Glomerular visceral epithelial cell (primary cell): ENCODE data around the gene SH3BP4.

ENCODE experiments used
- DNase-seq: peaks from one replicate; pipeline ENCODE4 v3.0.0-alpha.2; 2016; ENCODE audit errors: extremely low spot score

Gene SH3BP4

DNA sequence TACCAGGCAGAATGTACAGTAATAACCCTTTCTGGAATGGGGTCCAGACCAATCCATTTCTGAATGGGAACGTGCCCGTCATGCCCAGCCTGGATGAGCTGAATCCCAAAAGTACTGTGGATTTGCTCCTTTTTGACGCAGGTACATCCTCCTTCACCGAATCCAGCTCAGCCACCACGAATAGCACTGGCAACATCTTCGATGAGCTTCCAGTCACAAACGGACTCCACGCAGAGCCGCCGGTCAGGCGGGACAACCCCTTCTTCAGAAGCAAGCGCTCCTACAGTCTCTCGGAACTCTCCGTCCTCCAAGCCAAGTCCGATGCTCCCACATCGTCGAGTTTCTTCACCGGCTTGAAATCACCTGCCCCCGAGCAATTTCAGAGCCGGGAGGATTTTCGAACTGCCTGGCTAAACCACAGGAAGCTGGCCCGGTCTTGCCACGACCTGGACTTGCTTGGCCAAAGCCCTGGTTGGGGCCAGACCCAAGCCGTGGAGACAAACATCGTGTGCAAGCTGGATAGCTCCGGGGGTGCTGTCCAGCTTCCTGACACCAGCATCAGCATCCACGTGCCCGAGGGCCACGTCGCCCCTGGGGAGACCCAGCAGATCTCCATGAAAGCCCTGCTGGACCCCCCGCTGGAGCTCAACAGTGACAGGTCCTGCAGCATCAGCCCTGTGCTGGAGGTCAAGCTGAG lies 89.6 kb downstream of the SH3BP4 start:
- DNase-seq = no peak

DNA sequence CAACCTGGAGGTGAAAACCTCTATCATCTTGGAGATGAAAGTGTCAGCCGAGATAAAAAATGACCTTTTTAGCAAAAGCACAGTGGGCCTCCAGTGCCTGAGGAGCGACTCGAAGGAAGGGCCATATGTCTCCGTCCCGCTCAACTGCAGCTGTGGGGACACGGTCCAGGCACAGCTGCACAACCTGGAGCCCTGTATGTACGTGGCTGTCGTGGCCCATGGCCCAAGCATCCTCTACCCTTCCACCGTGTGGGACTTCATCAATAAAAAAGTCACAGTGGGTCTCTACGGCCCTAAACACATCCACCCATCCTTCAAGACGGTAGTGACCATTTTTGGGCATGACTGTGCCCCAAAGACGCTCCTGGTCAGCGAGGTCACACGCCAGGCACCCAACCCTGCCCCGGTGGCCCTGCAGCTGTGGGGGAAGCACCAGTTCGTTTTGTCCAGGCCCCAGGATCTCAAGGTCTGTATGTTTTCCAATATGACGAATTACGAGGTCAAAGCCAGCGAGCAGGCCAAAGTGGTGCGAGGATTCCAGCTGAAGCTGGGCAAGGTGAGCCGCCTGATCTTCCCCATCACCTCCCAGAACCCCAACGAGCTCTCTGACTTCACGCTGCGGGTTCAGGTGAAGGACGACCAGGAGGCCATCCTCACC lies 90.2 kb downstream of the SH3BP4 start:
- DNase-seq = no peak

DNA sequence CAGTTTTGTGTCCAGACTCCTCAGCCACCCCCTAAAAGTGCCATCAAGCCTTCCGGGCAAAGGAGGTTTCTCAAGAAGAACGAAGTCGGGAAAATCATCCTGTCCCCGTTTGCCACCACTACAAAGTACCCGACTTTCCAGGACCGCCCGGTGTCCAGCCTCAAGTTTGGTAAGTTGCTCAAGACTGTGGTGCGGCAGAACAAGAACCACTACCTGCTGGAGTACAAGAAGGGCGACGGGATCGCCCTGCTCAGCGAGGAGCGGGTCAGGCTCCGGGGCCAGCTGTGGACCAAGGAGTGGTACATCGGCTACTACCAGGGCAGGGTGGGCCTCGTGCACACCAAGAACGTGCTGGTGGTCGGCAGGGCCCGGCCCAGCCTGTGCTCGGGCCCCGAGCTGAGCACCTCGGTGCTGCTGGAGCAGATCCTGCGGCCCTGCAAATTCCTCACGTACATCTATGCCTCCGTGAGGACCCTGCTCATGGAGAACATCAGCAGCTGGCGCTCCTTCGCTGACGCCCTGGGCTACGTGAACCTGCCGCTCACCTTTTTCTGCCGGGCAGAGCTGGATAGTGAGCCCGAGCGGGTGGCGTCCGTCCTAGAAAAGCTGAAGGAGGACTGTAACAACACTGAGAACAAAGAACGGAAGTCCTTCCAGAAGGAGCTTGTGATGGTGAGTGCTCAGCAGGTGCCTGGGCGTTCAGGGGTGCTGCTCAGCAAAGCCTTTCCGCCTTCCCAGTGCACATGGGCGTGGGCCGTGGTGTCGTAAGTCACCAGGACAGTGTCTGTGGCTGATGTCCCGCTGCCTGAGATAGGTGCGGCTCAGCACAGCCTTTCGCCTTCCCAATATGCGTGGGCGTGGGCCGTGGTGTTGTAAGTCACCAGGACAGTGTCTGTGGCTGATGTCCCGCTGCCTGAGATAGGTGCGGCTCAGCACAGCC lies 91.0 kb downstream of the SH3BP4 start:
- DNase-seq = no peak

DNA sequence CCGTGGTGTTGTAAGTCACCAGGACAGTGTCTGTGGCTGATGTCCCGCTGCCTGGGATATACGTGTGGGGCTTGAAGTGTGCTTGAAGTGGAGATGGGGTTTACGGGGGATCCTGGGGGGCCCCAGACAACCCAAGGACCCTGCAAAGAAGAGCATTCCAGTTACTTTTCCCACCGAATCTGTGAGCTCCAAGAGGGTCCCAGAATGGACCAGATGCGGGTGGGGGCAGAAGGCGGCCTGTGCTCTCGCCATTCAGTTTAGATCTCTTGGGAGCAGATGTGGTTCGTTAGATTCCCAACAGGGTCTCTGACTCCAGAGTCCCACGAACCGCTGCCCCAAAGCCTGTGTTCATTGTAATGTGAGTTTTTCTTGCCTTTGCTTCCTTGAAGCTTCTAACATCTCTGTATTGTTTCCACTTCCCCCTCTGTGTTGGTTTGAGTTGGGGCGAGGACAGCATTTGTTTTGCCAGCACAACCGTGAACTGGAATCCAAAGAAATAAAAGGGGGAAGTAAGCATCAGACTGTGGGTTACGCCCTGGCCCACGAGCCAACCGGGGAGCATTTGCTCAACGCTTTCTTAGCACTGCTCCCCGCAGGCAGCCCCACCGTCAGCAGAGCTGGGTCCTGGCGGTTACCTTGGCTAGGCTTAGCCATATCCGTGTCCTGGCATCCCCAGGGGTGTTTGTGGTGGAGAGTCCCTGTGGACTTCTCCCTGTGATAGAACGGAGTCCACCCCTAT lies 92.1 kb downstream of the SH3BP4 start:
- DNase-seq = no peak

DNA sequence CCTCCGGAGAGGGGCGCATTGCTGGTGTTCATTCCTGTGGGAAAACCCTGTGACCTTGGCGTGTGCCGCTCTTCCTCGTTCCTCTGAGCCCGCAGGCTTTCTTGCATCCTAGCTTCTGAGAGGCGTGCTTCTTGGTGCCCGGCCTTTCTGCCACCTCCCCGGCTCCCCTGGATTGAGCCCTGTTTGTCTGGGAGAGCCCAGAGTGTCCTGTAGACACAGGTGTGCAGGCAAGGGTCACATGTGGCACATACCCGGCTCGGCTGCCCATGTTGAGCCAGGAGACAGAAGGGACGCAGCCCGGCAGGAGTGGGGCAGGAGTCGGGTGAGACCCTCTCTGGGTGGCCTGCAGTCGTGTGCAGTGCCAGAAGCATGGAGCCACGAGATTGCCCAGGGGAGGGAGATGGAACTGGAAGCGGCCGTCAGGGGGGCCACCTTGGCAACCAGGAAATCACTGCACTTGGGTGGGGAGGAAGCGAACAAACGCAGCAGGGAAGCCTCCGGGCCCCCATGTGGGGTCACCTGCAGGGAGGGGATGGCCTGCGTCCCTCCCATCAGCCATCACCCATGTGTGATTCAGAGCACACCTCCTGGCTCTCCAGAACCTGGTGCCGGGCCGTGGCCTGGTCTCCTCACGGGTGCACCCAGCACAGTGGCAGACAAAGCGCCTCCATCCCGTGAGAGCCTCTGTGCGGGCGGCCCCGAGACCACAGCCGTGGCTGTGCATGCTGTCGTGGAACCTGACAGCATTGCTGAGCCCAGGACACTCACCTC lies 92.9 kb downstream of the SH3BP4 start:
- DNase-seq = no peak

DNA sequence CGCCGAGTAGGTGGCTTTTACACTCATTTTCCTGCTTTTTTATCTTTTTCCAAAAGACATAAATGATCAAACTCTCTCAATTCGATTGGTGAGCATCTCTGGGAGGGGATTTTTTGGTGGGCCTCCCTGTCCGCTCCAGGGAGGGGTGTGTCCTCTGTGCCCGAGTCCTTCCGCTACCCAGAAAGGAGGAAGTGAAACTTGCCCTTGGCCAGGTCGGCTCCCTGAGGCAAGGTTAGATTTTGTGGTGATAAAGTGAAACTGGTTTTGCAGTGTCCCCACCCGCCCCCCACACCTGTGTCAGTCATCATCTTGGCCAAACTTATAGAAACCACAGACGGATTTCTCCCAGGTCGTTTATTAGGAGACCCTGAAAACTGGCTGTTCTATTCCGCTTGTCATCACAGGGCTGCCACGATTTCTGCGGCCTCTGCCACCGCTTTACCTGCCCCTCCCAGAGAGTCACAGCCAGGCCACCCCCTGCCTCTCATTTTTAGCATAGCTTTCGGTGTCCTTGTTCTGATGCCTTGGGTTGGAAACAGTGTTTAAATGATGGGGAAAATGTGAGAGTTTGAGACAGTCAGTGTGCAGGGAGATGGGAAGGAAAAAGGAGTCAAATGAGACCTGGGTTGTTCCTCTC lies 93.6 kb downstream of the SH3BP4 start:
- no peak for DNase-seq

DNA sequence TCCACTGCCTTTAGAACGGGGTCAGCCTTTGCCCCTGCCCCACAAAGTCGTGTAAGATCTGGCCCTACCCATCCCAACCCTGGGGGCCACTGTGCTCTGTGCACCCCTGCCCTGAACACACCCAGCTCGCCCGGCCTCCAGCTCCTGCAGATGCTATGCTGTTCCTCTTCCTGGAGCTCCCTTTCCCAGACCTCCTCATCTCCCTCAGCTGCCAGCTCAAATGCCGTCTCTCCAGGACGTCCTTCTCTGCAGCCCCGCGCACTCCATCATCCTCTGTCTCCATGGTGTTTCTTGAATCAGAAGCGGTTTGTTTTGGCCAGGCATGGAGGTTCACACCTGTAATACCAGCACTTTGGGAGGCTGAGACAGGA lies 94.1 kb downstream of the SH3BP4 start:
- DNase-seq = no peak

DNA sequence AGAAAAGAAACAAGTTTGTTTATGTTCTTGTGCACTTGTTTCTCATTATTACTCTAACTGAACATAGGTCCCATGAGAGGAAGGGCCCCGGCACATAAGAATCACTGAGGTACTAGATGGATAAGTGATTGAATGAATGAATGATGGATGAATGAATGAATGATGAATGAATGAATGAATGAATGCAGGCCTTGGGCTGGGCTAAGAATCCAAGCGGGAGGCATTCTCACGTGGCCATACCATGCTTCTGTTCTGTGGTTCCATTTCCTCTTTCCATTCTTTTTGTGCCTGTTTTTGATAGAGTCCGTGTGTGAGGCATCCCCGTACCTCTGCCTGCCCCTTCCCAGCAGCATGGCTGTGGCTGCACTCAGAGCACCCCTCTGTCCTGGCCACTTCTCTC lies 94.8 kb downstream of the SH3BP4 start:
- no peak for DNase-seq

DNA sequence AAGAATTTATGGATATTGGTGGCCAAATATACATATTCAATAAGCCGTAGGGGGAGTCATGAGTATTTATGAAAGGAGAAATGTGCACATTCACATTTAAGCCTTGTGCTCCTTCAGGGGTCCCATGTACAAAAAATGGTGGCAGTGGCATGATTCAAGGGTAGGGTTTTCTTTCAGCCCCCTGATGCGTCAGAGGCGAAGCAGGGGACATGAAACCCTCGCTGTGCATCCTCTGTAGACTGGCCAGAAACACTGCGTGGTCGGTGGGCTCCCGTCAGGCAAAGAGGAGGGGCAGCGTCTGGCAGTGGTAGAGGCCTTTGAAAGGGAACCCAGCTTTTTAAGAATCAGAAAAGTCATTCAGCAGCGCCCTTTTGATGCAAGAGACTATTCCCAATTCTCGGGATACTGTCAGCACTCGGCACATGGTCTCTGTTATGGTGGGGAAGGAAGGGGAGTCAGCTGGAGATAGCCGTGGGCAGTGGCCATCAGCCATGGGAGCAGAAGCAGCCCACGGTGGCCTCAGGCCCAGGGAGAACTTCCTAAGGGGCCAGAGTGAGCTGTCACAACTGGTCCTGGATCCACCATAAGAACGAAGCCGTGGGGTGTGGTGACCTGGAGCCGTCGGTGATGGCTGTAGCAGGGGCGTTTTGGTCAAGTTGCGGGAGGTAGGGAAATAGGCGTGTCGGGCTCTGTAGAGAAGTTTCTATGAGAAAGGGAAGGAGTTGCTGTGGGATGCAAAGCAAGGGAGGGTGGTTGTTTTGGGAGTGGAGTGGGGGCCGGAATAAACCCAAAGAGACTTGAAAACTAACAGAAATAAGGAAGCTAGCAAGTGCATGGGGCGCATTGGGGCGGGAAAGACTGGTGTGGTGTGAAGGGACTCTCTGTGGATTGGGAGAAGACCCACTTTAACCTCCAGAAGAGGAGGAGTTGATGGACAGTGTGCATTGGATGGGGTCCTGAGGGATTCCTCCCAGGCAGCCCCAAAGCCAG lies 95.6 kb downstream of the SH3BP4 start:
- DNase-seq = no peak

DNA sequence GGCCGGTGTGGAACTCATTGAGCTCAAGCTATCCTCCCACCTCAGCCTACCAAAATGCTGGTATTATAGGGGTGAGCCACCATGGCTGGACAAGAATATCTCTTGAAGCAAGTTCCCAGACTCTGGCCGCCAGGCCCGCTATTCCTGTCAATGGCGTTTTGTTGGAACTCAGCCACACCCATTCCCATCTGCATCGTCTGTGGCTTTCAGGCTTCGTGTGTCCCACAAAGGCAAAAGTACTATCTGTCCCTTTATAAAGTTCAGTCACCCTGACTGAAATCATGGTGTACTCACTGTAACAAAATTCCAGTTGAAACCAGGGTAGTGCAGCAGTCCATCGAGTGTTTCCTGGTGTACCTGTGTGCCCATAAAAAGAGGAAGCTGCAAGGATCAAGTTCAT lies 96.7 kb downstream of the SH3BP4 start:
- DNase-seq = no peak

DNA sequence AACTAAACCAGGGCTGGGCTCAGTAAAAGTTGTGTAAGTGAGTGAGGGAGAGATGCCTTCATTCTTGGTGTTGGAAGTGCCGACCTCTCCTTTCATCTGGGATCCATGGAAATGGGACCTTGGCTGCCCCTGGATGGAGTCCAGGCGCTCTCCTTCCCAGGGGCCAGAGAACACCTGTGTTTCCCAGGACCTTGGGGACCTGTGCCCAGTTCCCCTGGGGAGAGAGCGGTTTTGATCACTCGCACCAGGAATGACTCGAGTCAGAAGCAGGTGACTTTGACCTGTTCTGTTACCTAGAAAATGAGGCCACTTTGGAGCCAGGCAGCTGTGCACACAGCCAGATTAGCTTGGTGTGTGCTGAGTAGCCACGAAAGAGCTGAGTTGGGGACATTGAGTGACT lies 97.3 kb downstream of the SH3BP4 start:
- DNase-seq = no peak

DNA sequence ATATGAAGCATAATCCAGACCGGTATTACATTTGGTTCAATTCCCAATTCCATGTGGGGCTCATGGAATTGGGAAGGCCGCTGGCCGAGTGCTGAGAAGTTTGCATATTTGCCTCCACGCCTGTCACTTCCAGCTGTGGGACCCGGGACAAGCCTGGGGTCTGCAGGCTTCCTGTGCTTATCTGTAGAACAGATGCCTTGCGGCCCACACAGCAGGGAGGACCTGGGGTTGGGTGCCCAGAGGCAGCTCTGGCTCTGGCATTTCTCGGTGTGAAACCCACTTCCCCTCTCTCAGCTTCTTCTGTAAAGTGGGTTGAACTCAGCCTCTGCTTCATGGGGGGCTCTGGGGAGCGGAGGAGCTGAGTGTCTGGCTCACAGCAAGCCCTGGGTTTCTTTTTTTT lies 97.9 kb downstream of the SH3BP4 start:
- no peak for DNase-seq

DNA sequence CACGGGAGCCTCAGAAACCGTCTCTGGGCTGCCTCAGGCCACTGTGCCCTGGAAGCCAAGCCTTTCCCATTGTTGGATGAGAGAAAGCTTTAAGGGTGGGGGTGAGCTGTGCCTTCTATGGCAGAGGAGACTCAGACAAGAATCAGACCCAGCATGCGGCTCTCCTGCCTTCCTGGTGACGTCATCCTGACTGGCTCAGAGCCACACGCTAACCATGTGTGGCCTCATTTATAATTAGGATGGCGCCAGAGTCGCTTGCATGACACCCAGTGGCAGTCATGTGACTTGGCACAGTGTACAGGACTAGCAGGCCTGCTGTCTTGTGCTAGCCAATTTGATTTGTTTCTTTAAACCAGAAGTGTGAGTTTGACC lies 99.1 kb downstream of the SH3BP4 start:
- peak; percentile 94 for DNase-seq

DNA sequence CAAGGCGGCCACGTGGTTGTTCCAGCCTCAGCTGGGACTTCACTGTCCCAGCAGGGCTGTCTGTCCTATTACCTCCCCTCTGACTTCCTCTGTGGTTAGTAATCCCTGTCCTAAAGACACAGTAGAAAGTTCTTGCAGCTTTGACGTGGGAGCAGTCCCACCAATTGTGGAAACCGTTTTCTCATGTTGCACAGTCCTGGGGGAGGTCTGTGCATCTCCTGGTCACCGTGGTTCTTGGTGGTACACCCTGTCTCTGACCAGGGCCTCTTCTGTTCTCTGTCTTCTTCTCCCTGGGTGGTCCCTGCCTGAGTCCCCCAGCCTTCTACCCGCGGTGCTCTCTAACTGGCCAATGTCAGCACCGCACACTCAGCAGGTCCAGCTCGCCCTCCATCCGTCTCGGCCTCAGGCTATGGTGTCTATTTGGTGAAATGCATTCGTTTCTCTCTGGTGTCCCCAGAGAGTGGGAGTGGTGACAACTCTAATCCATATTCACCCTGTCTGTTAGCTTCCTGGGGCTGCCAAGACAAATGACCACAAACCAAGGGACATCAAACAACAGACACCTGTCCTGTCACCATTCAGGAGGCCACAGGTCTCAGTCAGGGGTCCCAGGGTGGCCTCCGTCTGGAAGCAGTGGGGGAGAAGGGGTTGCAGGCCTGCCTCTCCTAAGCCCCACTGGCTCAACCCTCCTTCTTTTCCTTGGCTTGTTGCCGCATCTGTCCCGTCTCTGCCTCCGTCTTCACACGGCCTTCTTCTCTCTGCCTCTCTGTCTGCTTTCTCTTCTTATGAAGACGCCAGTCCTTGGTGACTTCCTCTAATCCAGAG lies 99.8 kb downstream of the SH3BP4 start:
- DNase-seq = no peak

DNA sequence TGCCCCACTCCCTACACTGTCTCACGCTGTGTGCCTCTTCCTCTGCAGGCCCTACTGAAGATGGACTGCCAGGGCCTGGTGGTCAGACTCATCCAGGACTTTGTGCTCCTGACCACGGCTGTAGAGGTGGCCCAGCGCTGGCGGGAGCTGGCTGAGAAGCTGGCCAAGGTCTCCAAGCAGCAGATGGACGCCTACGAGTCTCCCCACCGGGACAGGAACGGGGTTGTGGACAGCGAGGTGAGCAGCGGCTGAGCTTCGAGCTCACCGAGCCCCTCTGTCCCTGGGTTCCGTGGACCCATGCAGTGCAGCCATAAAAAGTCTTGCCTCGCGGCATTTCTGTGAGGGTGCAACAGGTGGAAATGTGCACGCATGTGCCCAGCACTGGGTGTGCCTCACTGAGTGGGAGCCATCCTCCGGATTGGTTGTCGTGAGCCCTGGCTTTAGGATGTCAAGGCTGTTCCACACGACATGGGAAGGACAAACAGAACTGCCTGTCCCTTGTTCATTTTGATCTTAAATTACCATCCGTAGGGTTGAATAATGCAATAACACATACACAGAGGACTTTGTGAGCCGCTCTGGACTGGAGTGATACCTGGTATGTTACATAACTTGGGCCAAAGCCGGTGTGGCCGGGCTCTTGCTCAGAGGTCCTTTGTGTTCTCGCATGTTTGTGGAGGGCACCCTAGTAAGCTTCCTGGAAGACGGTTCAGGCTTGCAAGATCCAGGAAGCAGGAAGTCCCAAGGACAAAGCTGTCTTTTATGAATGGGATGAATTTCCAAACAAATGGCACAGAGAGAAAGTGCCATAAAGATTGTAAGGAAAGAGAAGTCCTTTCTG lies 100.9 kb downstream of the SH3BP4 start:
- DNase-seq = no peak

DNA sequence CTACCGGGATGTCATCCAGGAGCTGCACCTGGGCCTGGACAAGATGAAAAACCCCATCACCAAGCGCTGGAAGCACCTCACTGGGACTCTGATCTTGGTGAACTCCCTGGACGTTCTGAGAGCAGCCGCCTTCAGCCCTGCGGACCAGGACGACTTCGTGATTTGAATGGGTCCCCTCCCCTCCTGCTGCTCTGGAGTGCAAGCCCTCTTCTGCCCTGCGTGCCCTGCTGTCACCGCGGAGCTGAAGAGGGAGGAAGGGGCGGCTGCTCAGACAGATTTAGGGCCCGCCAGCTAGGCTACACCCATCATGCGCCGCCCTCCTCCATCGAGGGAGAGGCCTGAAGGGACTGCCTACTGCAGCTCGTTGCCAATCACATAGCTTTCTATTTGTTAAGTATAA lies 101.8 kb downstream of the SH3BP4 start:
- no peak for DNase-seq

DNA sequence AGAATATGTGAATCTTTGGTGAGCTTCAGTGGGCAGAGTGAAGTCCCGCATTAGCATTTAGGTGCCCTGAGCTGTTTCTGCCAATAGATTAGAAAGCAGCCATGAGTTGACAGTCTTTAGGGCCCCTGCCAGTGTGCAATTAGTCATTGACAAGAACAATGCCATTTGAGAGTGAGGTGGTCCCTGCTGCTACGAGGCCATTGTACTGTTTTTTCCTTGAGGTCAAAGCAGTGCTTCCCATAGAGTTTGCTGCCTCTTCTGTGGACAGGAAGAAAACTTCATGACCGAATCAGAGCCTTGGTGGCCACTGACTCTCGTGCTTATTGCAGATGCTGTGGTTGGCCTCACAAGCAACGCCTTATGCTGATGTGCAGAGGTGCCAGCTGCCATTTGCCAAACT lies 102.7 kb downstream of the SH3BP4 start:
- DNase-seq = no peak

DNA sequence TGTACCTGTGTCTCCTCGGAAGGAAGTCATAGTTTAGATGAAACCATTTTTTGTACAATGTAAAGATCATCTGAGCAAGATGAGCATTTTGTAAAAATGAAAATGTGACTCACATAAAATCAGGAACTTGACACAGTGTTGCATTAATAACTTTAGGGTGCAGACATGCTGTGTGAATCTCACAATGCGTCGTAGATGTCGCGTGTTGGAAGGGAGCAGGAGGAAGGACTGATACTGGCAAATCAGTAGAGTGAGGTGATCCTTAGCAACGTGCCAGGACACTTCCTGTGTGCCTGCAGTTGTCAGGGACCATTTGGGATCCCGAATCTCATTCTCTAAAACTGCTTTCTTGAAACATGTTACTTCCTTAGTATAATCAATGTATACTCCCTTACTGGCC lies 103.1 kb downstream of the SH3BP4 start:
- DNase-seq = no peak
